Measurements from ENCODE around the gene GALNT17.

Gene GALNT17

DNA sequence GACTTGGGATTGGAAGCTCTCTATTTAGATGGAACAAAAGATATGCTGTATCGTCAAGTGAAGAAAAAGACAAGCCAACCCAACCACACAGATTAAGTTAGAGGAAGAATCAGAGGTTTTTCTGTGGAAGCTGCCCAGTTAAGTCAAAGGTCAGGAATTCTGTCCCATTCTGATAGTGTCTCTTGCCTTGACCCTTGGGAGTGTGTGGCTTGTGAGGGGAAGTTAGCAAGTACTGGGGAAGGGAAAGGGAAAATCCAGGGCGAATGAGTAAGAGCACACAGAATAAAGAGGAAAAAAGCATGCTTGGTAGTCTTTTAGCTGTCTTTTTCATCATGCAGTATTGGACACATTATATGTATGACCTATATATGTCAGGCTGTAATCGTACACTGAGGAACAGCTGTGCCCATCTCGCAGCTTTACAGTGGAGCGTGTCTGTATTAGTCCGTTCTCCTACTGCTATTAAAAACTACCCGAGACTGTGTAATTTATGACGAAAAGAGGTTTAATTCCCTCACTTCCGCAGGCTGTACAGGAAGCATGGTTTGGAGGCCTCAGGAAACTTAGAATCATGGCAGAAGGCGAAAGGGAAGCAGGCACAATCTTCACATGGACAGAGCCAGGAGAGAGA, 197.2 kb downstream of the GALNT17 start:
- Histone ChIP-seq H3K4me2 (ENCODE audit: low read depth, low read length, poor library complexity, severe bottlenecking) (no peak overlapping the region), H3K9ac (ENCODE audit: low read depth, low read length, poor library complexity, severe bottlenecking) (no peak overlapping the region)

DNA sequence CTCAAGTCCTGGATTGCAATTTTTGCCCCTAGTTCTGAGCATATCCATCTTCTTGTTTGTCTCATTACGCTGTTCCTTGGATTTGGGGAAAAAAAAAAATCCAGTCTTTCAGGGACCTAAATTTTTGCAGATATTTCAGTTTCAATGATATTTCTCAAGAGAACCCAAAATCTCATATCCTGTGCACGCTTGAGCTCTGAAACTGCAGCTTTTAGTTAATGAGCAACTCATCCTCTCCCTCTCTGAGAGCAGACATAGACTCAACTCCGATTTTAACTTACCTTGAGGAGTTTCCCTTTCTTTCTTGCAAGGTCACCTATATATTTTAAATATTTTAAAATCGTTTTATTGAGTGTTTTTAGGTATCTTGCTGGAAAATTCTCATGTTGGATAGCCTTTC, 200.3 kb downstream of the GALNT17 start:
- Histone ChIP-seq H3K4me1 (ENCODE audit: insufficient read depth, low read length, poor library complexity, severe bottlenecking) (no peaks in the 10 kb centered on the region), H3K4me3 (ENCODE audit: low read length, poor library complexity, severe bottlenecking) (no peak overlapping the region), H3K9ac (ENCODE audit: low read depth, low read length, poor library complexity, severe bottlenecking) (no peak overlapping the region), H3F3A (ENCODE audit: low read depth) (no peaks in the 10 kb centered on the region), H4K20me1 (ENCODE audit: insufficient read depth, low read length, poor library complexity, severe bottlenecking) (no peaks in the 10 kb centered on the region), H3K4me2 (ENCODE audit: low read depth, low read length, poor library complexity, severe bottlenecking) (no peak overlapping the region), H3K36me3 (ENCODE audit: insufficient read depth, low read length) (no peaks in the 10 kb centered on the region), H3K9me2 (replicated peaks; ENCODE audit: low read depth, low read length) (no peaks in the 10 kb centered on the region), H3K9me3 (ENCODE audit: insufficient read depth, low read depth, low read length) (peaks cover 4% of the 10 kb centered on the region; the same call in 1 of the 2 replicates), H3K27me3 (ENCODE audit: insufficient read depth, low read length, poor library complexity, severe bottlenecking) (no peaks in the 10 kb centered on the region), H3K79me2 (ENCODE audit: insufficient read depth, low read length) (no peaks in the 10 kb centered on the region), H2AFZ (ENCODE audit: low read length) (no peak overlapping the region)
- TF ChIP-seq EZH2phosphoT487 (IDR thresholded peaks at IDR 0.05; ENCODE audit: borderline replicate concordance) (no peak), CTCF (conservative IDR thresholded peaks at IDR 0.05; ENCODE audit: low read length) (no peak)

More for the DNA sequence above, 197.2 kb downstream of the GALNT17 start:
- no peaks in the 10 kb centered on the region for H4K20me1 ChIP-seq (ENCODE audit: insufficient read depth, low read length, poor library complexity, severe bottlenecking)
- H3K4me1 ChIP-seq (ENCODE audit: insufficient read depth, low read length, poor library complexity, severe bottlenecking), result no peaks in the 10 kb centered on the region
- no peaks in the 10 kb centered on the region for H3K36me3 ChIP-seq (ENCODE audit: insufficient read depth, low read length)
- H3K9me2 ChIP-seq (replicated peaks; ENCODE audit: low read depth, low read length), result no peaks in the 10 kb centered on the region
- TF ChIP-seq EZH2phosphoT487 (IDR thresholded peaks at IDR 0.05; ENCODE audit: borderline replicate concordance) (no peak), CTCF (conservative IDR thresholded peaks at IDR 0.05; ENCODE audit: low read length) (no peak)
- no peaks in the 10 kb centered on the region for H3F3A ChIP-seq (ENCODE audit: low read depth)
- H3K79me2 ChIP-seq (ENCODE audit: insufficient read depth, low read length), result no peaks in the 10 kb centered on the region
- H3K9me3 ChIP-seq (ENCODE audit: insufficient read depth, low read depth, low read length), result no peaks in the 10 kb centered on the region
- no peak overlapping the region for H3K4me3 ChIP-seq (ENCODE audit: low read length, poor library complexity, severe bottlenecking)
- no peaks in the 10 kb centered on the region for H3K27me3 ChIP-seq (ENCODE audit: insufficient read depth, low read length, poor library complexity, severe bottlenecking)
- no peak overlapping the region for H2AFZ ChIP-seq (ENCODE audit: low read length)

DNA sequence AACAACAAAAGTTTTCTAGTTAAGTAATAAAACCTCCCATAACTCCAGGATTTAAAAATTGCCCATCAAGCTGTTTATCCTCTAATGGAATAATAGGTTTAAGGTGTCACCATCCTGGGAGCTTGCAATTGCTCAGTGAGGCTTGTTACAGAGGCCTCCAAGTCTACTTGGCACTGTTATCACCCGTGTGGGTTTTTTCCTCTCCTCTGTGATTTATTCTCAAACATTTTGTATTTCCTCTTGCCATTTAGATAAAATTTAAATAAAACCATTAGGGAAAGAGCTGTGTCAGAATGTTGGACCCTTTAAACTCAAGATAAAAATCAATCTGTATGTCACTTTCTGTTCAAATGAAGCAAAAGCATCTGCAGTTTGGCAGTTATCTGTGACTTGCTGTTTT, 202.6 kb downstream of the GALNT17 start:
- Histone ChIP-seq H3K9me2 (replicated peaks; ENCODE audit: low read depth, low read length) (no peaks in the 10 kb centered on the region), H3K4me3 (ENCODE audit: low read length, poor library complexity, severe bottlenecking) (no peak overlapping the region), H3K9me3 (ENCODE audit: insufficient read depth, low read depth, low read length) (peaks cover 5% of the 10 kb centered on the region; the same call in 1 of the 2 replicates), H3K9ac (ENCODE audit: low read depth, low read length, poor library complexity, severe bottlenecking) (no peak overlapping the region), H3K4me2 (ENCODE audit: low read depth, low read length, poor library complexity, severe bottlenecking) (no peak overlapping the region), H4K20me1 (ENCODE audit: insufficient read depth, low read length, poor library complexity, severe bottlenecking) (no peaks in the 10 kb centered on the region), H2AFZ (ENCODE audit: low read length) (no peak overlapping the region), H3K27me3 (ENCODE audit: insufficient read depth, low read length, poor library complexity, severe bottlenecking) (no peaks in the 10 kb centered on the region), H3K4me1 (ENCODE audit: insufficient read depth, low read length, poor library complexity, severe bottlenecking) (no peaks in the 10 kb centered on the region), H3K36me3 (ENCODE audit: insufficient read depth, low read length) (no peaks in the 10 kb centered on the region), H3F3A (ENCODE audit: low read depth) (no peaks in the 10 kb centered on the region), H3K79me2 (ENCODE audit: insufficient read depth, low read length) (no peaks in the 10 kb centered on the region)
- TF ChIP-seq CTCF (conservative IDR thresholded peaks at IDR 0.05; ENCODE audit: low read length), result no peak
- no peak for TF ChIP-seq EZH2phosphoT487 (IDR thresholded peaks at IDR 0.05; ENCODE audit: borderline replicate concordance)

Data from Loucy (cell line).